HepG2 (cell line): ENCODE data around the gene HES7. TPM values are rescaled to one million over a fixed set of nuclear protein-coding genes. Genes with fewer than 3 reads are reported as not detected.

Experiments used
- ADNP ChIP-seq: sonication (generic); formaldehyde crosslinking; IDR thresholded peaks from 2 replicates; pipeline ENCODE4 v1.4.0; 2020; ENCODE audit warnings: missing genetic modification reagents
- AFF4 ChIP-seq: sonication (generic); formaldehyde crosslinking; IDR thresholded peaks from 2 replicates; pipeline ENCODE4 v1.4.0; 2020; ENCODE audit warnings: missing genetic modification reagents
- ARID2 ChIP-seq: sonication (generic); formaldehyde crosslinking; IDR thresholded peaks from 2 replicates; pipeline ENCODE4 v1.8.1; 2022; ENCODE audit warnings: mild to moderate bottlenecking, missing genetic modification reagents, borderline replicate concordance
- CBFB ChIP-seq: sonication (generic); formaldehyde crosslinking; IDR thresholded peaks from 2 replicates; pipeline ENCODE4 v1.4.0; 2020; ENCODE audit warnings: missing genetic modification reagents
- CBX1 ChIP-seq: IDR thresholded peaks from one replicate; pipeline ENCODE4 v1.6.1; 2016; ENCODE audit warnings: antibody characterized with exemption, low read depth
- CBX2 ChIP-seq, 2 experiments: fragments of 200-600 bp in 1 of 2; sonication (generic); formaldehyde crosslinking in 1 of 2; IDR thresholded peaks; 2 replicates each; pipeline versions ENCODE4 v1.7.0 to v1.8.1; 2018 to 2022; ENCODE audit warnings: low read depth in 2 of 2, low read length in 1 of 2, mild to moderate bottlenecking in 1 of 2, missing genetic modification reagents in 1 of 2
- FOXO1 ChIP-seq: sonication (generic); formaldehyde crosslinking; IDR thresholded peaks from 2 replicates; pipeline ENCODE4 v1.4.0; 2020; ENCODE audit warnings: missing genetic modification reagents
- GATAD2A ChIP-seq: IDR thresholded peaks from 2 replicates; pipeline ENCODE4 v1.6.1; 2016
- IRF9 ChIP-seq: sonication (generic); formaldehyde crosslinking; IDR thresholded peaks from 2 replicates; pipeline ENCODE4 v1.8.0; 2022; ENCODE audit warnings: missing genetic modification reagents, mild to moderate bottlenecking, borderline replicate concordance
- NCOA2 ChIP-seq: sonication (generic); formaldehyde crosslinking; IDR thresholded peaks from 2 replicates; pipeline ENCODE4 v1.8.0; 2022; ENCODE audit warnings: inconsistent platforms
- NFE2 ChIP-seq: sonication (generic); formaldehyde crosslinking; IDR thresholded peaks from 2 replicates; pipeline ENCODE4 v1.4.0; 2020; ENCODE audit warnings: missing genetic modification reagents
- PAX8 ChIP-seq: sonication (generic); formaldehyde crosslinking; IDR thresholded peaks from 2 replicates; pipeline ENCODE4 v1.8.0; 2022; ENCODE audit warnings: mild to moderate bottlenecking, missing genetic modification reagents, borderline replicate concordance
- PHB2 ChIP-seq: fragments of 450-650 bp; IDR thresholded peaks from 2 replicates; pipeline ENCODE4 v1.6.1; 2018; ENCODE audit not compliant: partially characterized antibody
- RBAK ChIP-seq: sonication (generic); formaldehyde crosslinking; IDR thresholded peaks from 2 replicates; pipeline ENCODE4 v1.5.1; 2020; ENCODE audit warnings: mild to moderate bottlenecking, missing genetic modification reagents
- SALL1 ChIP-seq: sonication (generic); formaldehyde crosslinking; IDR thresholded peaks from 2 replicates; pipeline ENCODE4 v1.8.0; 2022; ENCODE audit warnings: mild to moderate bottlenecking, missing genetic modification reagents
- SMYD3 ChIP-seq: sonication (generic); formaldehyde crosslinking; IDR thresholded peaks from 2 replicates; pipeline ENCODE4 v1.8.1; 2023; ENCODE audit warnings: mild to moderate bottlenecking, missing genetic modification reagents
- TBX2 ChIP-seq: sonication (generic); formaldehyde crosslinking; IDR thresholded peaks from 2 replicates; pipeline ENCODE4 v1.5.0; 2020; ENCODE audit warnings: missing genetic modification reagents, mild to moderate bottlenecking, borderline replicate concordance
- TGIF2 ChIP-seq: IDR thresholded peaks from 2 replicates; pipeline ENCODE4 v1.6.1; 2016; ENCODE audit warnings: control low read depth, missing compliant biosample characterization
- THAP7 ChIP-seq: sonication (generic); formaldehyde crosslinking; IDR thresholded peaks from 2 replicates; pipeline ENCODE4 v1.8.1; 2023; ENCODE audit warnings: mild to moderate bottlenecking, missing genetic modification reagents
- ZBTB20 ChIP-seq: sonication (generic); formaldehyde crosslinking; IDR thresholded peaks from 2 replicates; pipeline ENCODE4 v1.8.1; 2023; ENCODE audit warnings: missing genetic modification reagents, low read depth, mild to moderate bottlenecking, borderline replicate concordance
- ZBTB7B ChIP-seq: sonication (generic); formaldehyde crosslinking; IDR thresholded peaks from 2 replicates; pipeline ENCODE4 v1.4.0; 2020; ENCODE audit warnings: missing genetic modification reagents
- ZNF33A ChIP-seq: sonication (generic); formaldehyde crosslinking; IDR thresholded peaks from 2 replicates; pipeline ENCODE4 v1.5.1; 2020; ENCODE audit warnings: missing genetic modification reagents, mild to moderate bottlenecking, moderate library complexity, borderline replicate concordance
- ZNF597 ChIP-seq: sonication (generic); formaldehyde crosslinking; IDR thresholded peaks from 2 replicates; pipeline ENCODE4 v1.5.0; 2020; ENCODE audit warnings: missing genetic modification reagents
- ZNF720 ChIP-seq: sonication (generic); formaldehyde crosslinking; IDR thresholded peaks from 2 replicates; pipeline ENCODE4 v1.4.0; 2020; ENCODE audit warnings: missing genetic modification reagents
- polyA plus RNA-seq, 8 experiments: library from polyadenylated mRNA; depleted of rRNA in 3 of 8; stranded (reverse) in 7 of 8; unstranded in 1 of 8; fragments of >200 nt; fragmentation: Illumina TruSeq in 4 of 8; extraction: Trizol in 4 of 8; gene quantifications; 2 replicates each; pipeline versions ENCODE4 v1.2.1 to v1.2.3, GENCODE V29; 2011 to 2016; ENCODE audit warnings: low read depth in 4 of 8, missing spikeins in 1 of 8, mixed read lengths in 1 of 8; ENCODE audit not compliant: insufficient read depth in 1 of 8
- total RNA-seq, 5 experiments: library from RNA; depleted of rRNA; stranded (reverse); fragments of >200 nt; fragmentation: Illumina TruSeq; extraction: Trizol; gene quantifications; 2 replicates each; pipeline ENCODE4 v1.2.3, GENCODE V29; 2016; ENCODE audit warnings: low read depth in 1 of 5

Gene HES7
- total and polyA plus RNA-seq, 2 of the 13 experiments (the other 11 are each of a cell fraction or from before 2014, with no cell fraction given) = not detected

- TF ChIP-seq AFF4 (CRISPR knock-in tag) (no peak), ADNP (0 out of 2 replicates have a peak, but pooled peaks have one; percentile 36), THAP7 (CRISPR knock-in tag) (no peak), PHB2 (no peak), ZBTB20 (CRISPR knock-in tag) (peak; percentile 52; the same call in 1 of the 2 replicates), GATAD2A (CRISPR knock-in tag) (no peak), FOXO1 (CRISPR knock-in tag) (no peak), SMYD3 (CRISPR knock-in tag) (no peak), TGIF2 (CRISPR knock-in tag) (peak; percentile 45; the same call in 1 of the 2 replicates), CBX1 (peak; percentile 68), NFE2 (no peak), CBX2 (IDR thresholded peaks at IDR 0.05; ENCODE audit: low read depth, low read length) (no peak), CBX2 (CRISPR knock-in tag; IDR thresholded peaks at IDR 0.05; ENCODE audit: low read depth) (no peak), SALL1 (CRISPR knock-in tag) (peak; percentile 18; the same call in 1 of the 2 replicates), CBFB (CRISPR knock-in tag) (no peak), NCOA2 (CRISPR knock-in tag) (no peak; the same call in 1 of the 2 replicates), TBX2 (no peak), PAX8 (CRISPR knock-in tag) (no peak), ZNF597 (CRISPR knock-in tag) (no peak), RBAK (CRISPR knock-in tag) (no peak), ZNF33A (no peak), ZBTB7B (CRISPR knock-in tag) (0 out of 2 replicates have a peak, but pooled peaks have one; percentile 46), ZNF720 (CRISPR knock-in tag) (no peak), IRF9 (CRISPR knock-in tag) (peak; percentile 67; the same call in 1 of the 2 replicates), ARID2 (CRISPR knock-in tag) (no peak)
These were observed 3.1 kb downstream of the HES7 start (continued) for GRCh38 chr17:8120520-8121406.
